ENCODE results near the gene CAMK2D.

Gene CAMK2D

GRCh38 chr4:113500424-113500823 lies 261.1 kb downstream of the CAMK2D start:
- TF ChIP-seq CTCF (conservative IDR thresholded peaks at IDR 0.05; ENCODE audit: low read depth, low read length) = no peak
- H3K4me3 ChIP-seq (ENCODE audit: low read depth, low read length) = no peak overlapping the region
- DNase-seq (ENCODE audit: low read depth) = no peak

DNA sequence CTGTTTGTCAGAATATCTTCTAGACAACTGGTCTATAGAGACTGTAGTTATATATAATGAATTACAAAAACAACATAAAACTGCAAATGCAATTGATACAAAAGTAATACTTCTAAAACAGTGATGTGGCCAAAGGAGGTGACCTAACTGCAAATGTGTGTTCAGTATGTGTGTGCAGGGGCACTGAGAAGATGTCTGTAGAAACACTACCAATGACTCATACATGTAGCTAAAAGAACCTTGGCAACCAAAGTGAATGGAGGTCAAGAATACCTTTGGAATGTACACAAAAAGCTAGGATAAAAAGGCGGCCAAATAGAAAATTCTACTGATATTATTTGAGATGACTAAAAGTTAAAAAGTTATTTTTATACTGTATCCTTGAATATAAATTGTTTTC lies 261.8 kb downstream of the CAMK2D start:
- no peak overlapping the region for H3K4me3 ChIP-seq (ENCODE audit: low read depth, low read length)
- DNase-seq (ENCODE audit: low read depth) = peak; percentile 88
- TF ChIP-seq CTCF (conservative IDR thresholded peaks at IDR 0.05; ENCODE audit: low read depth, low read length) = no peak

DNA sequence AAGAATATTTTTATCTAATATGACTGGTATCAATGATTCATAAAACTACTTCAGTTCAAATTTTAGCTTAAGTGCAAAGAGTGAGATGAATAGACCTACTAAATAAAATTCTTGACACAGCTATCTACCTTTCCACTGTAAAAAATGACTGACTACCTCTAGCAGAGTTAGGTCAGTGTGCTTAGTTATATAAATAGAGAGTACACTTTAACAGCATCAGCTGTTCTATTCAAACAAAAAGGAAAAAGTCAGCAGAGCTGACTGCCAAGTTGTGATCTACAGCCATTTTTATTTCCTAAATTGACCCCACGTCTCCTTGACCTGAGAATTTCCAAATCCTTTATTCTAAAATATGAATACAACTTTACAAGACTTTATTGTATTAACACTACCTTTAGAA lies 262.4 kb downstream of the CAMK2D start:
- no peak for TF ChIP-seq CTCF (conservative IDR thresholded peaks at IDR 0.05; ENCODE audit: low read depth, low read length)
- no peak for DNase-seq (ENCODE audit: low read depth)

DNA sequence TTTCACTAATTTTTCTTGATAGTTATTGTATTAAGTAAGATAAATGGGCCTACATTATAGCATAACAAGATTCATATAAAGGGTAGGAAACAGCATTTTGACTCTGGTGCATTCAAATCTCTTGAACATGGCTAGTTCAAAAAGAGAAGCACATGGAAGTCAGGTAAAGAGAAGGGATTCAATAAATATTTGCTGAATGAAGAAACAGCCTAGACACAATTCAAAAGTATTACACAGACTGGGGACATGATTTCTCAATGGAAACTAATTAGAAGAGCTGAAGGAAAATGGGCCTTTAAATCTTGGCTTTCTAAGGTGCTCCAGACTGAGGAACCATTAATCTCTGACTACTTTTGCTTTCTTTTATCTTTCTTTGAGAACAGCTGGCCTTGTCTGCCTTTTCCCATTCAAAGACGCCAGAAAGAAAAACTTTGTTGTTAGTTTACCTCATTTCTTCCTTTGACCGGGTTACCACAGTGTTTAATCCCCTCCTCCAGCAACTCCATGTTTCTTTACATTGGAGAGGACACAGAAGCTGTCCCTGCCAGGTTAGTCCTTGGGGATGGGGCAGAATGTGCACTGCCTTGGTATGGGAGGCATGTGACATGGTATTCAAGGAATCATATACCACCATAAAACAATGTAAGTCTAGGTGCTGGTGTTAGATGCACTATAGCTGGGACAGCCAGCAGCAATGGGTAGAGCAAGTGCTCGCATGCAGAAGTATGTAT lies 264.2 kb downstream of the CAMK2D start:
- TF ChIP-seq CTCF (conservative IDR thresholded peaks at IDR 0.05; ENCODE audit: low read depth, low read length) = no peak
- no peak for DNase-seq (ENCODE audit: low read depth)
- no peak overlapping the region for H3K4me3 ChIP-seq (ENCODE audit: low read depth, low read length)

More for the DNA sequence above, 262.4 kb downstream of the CAMK2D start:
- no peak overlapping the region for H3K4me3 ChIP-seq (ENCODE audit: low read depth, low read length)

GRCh38 chr4:113496698-113497097 lies 264.8 kb downstream of the CAMK2D start:
- H3K4me3 ChIP-seq (ENCODE audit: low read depth, low read length) = no peak overlapping the region
- TF ChIP-seq CTCF (conservative IDR thresholded peaks at IDR 0.05; ENCODE audit: low read depth, low read length) = no peak
- no peak for DNase-seq (ENCODE audit: low read depth)

- no peak for DNase-seq (ENCODE audit: low read depth)
- no peak overlapping the region for H3K4me3 ChIP-seq (ENCODE audit: low read depth, low read length)
- no peak for TF ChIP-seq CTCF (conservative IDR thresholded peaks at IDR 0.05; ENCODE audit: low read depth, low read length)
Measured at GRCh38 chr4:113495790-113496189, 265.7 kb downstream of the CAMK2D start.

DNA sequence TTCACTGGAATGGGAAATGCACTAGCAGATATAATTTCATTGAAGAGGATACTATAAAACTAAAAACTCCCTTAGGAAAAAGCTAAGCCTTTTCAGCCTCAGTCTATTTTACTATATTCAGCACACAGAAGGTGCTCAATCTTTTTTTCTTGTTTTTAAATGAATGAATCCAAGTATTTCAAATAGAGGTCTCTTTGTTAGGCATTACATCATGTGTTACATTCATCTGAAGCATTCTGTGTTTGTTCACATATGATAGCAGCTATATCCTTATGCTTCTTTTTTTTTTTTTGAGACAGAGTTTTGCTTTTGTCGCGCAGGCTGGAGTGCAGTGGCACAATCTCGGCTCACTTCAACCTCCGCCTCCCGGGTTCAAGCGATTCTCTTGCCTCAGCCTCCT lies 278.4 kb downstream of the CAMK2D start:
- no peak for TF ChIP-seq CTCF (conservative IDR thresholded peaks at IDR 0.05; ENCODE audit: low read depth, low read length)
- no peak overlapping the region for H3K4me3 ChIP-seq (ENCODE audit: low read depth, low read length)
- no peak for DNase-seq (ENCODE audit: low read depth)
